HG03139 (cell line): ENCODE data around the gene IGFALS.

Experiments
- ATAC-seq: cut with Tn5 transposase; IDR thresholded peaks from one replicate; pipeline ENCODE4 v1.9.1; 2021; ENCODE audit not compliant: unreplicated experiment

The IGFALS gene

DNA sequence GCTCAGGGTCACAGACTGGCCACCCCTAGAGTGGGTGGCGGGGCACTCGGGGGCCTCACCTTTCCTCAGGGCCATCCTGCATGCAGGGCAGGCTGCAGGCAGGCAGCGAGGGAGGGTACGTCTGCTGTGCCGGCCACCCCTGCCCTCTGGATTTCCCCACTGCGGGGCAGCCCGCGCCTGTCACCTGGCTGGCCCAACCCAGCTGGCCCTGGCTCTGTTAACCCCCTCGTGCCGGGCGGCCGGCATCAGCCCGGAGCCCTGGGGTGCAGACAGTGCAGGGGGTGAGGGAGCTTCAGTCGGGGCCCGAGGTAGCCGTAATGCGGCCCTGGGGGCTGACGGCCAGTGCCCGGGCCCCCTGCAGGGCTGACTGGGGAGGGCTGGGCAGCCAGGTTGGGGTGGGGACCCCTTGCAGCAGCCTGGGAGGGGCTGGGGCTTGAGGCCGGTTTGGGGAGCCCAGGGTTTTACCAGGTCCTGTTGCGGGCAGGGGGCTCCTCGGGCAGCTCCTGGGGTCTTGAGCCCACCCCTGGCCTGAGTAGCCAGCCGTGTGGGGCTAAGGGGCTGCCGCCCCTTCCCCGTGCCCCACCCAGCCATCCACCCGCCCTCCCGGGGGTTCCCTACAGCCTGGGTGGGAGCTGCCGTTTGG lies at the start of gene IGFALS:
Gene IGFALS (minus strand): TSS at position 128 of the 643 bp plus-strand sequence. CDS start 53 bp downstream, at position 75.
- no peak for ATAC-seq

- ATAC-seq, result no peak
Observed at GRCh38 chr16:1839554-1839953, 46.0 kb upstream of the IGFALS start.

DNA sequence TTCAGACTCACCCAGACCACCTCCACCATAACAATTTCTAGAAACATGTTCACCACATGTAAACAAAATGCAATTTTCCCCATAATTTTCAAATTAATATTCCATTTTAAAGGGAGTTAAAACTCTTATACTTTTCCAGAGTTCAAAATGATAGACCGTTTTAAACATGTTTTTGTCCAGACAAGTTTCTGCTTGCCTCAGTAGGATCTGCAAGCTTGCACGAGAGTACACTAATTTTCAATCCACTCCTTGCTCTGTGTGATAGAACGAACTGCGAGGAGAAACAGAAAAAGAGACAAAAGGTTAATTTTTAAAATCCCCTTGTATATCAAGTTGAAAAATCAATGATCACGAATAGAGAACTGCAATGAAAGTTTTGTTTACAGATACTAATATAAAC lies 40.6 kb upstream of the IGFALS start:
- no peak for ATAC-seq

GRCh38 chr16:1832838-1833454 lies 39.4 kb upstream of the IGFALS start:
- ATAC-seq, result no peak

GRCh38 chr16:1831186-1832075 lies 37.9 kb upstream of the IGFALS start:
- no peak for ATAC-seq

DNA sequence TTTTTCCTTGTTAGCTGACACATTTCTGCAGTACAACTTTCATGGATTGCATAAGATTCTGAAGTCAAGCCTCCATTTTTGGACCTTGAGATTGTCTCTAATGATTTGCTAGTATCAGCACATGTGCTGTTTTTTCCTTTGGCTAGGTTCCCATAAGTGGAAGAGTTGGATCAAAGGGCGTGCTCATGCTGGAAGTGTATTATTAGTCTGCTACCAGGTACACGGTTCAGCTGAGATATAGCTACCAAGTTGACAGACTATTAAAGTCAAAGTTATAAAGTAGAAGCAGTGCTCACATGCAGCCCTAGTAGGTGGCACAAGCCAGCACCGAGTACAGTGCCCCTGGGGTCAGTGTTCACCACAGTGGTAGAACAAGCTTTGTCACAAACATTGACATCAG lies 36.7 kb upstream of the IGFALS start:
- ATAC-seq, result no peak

- no peak for ATAC-seq
Observed at GRCh38 chr16:1828645-1829410, 35.3 kb upstream of the IGFALS start.

- ATAC-seq, result peak; percentile 76
Observed at GRCh38 chr16:1826691-1827573, 33.4 kb upstream of the IGFALS start, which contains the start of the genes FAHD1 and HAGH. Gene FAHD1 (plus strand): TSS chr16:1827206. CDS start chr16:1827239, 33 bp downstream. Gene HAGH (minus strand): TSS chr16:1826825. CDS start chr16:1826787, 38 bp downstream.

DNA sequence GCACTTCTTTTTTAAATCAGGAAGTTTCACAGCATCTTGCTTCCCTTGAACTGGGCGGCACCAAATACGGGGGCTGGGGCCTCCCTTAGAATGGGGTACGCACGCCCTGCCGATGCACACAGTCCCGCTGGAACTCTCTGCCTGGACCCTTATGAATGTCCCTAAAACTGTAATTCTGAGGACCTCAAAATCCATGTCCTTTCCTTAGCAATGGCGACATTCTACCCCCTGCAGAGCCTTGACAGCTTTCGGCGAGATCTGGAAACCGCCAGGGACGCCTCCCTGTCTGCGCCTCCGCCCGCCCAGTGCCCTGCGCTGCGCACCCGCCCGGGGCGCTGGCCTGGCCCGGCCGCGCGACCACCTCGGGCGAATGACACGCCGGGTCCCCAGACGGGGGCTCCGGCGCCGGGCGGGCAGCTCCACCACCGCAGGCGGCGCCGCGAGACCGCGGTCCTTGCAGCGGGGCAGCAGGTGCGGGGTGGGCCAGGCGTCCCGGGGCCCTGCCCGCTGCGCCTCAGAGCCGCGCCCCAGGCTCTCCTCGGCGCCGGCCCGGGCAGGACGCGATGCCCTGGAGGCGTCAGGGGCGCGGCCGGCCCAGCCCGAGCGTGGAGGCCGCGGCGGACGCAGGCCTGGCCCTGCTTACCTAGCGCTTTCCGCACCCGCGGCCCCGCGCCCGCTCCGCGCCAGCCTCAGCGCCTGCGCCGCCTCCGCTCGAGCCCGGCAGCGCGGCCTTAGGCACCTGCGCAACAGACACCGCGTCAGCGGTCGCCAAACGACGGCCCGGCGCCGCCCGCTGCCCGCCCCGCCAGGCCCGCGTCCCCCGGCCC lies 32.6 kb upstream of the IGFALS start:
- peak; percentile 44 for ATAC-seq

- ATAC-seq, result no peak
Observed at GRCh38 chr16:1825381-1825863, 31.9 kb upstream of the IGFALS start.

GRCh38 chr16:1823821-1824220 lies 30.3 kb upstream of the IGFALS start:
- no peak for ATAC-seq

DNA sequence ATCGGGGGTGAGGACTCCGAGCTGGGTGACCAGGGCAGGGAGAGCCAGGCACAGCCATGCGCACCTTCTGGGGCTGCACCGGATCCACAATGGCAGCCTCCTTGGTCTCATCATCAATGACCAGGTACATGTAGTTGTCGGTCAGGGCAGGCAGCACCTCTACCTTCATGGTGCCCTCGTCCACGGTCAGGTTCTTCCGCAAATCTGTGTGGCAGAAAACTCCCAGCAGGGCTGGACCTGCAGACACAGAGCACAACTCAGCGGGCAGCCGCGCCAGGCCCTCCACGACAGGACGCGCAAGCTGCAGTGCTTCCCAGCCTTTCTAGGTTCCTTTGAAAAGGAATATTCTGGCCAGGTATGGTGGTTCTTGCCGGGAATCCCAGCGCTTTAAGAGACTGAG lies 29.3 kb upstream of the IGFALS start:
- no peak for ATAC-seq

GRCh38 chr16:1821861-1822611 lies 28.5 kb upstream of the IGFALS start:
- no peak for ATAC-seq

DNA sequence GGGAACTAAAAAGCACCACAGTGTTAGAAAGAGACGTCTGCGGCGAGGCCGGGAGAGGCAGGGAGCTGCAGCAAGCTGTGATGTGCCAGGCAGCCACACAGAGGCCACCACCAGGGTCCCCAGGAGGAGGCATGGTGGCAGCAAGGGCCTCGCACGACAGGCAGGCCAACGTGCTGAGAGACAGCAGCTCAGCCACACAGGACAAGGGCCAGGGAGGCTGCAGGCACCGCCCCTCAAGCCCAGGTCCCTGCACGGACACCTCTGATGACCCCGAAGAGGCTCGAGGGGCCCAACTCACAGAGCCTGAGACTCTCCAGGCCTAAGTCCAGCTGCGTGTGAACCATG lies 27.4 kb upstream of the IGFALS start:
- no peak for ATAC-seq

GRCh38 chr16:1820096-1820945 lies 26.8 kb upstream of the IGFALS start:
- ATAC-seq, result no peak

- no peak for ATAC-seq
Observed at GRCh38 chr16:1819611-1820010, 26.1 kb upstream of the IGFALS start.

DNA sequence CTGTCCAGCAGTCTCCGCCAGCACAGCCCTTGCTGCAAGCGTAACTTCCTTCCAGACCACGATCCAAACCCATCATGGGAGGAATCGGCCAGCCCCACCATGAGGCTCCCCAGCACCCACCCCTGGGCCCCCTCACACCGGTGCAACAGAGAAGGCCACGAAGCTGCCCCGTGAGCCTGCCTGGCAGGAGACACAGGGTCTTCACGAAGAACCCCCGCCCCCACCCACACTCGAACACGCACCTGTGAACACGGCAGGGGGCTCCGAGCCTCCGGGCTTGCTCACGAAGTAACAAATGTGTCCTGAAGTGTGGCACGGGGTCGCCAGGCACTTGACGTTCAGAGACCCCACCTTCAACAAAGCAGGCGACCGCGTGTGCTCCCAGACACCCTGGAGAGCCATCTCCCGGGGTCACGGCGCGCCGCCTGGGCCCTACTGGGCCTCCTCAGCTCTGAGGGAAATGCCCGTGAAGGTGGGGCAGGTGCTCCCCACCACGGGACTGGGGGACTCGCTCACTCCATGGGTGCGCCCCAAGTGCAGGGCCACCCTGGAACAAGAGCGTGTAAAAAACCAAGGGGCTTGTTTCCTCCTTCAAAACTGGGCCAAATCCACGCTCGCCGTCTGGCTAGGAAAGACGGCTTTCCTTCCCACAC lies 25.5 kb upstream of the IGFALS start:
- ATAC-seq, result no peak
